Activated T-cell treated with anti-CD3 and anti-CD28 coated beads, Interleukin-2, amount 50 U/mL, for 48 hours (primary cell): Measurements from ENCODE around the gene FAM50A.
"Not testable (repeated sequence)": the region's sequence is repeated elsewhere in the genome, so short reads cannot be mapped to it uniquely, and the experiment has no call there.

Experiments used
- DNase-seq, 2 experiments: peaks; one replicate each; pipeline ENCODE4 v3.0.0-alpha.2; 2020

FAM50A gene, protein sequence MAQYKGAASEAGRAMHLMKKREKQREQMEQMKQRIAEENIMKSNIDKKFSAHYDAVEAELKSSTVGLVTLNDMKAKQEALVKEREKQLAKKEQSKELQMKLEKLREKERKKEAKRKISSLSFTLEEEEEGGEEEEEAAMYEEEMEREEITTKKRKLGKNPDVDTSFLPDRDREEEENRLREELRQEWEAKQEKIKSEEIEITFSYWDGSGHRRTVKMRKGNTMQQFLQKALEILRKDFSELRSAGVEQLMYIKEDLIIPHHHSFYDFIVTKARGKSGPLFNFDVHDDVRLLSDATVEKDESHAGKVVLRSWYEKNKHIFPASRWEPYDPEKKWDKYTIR

DNA sequence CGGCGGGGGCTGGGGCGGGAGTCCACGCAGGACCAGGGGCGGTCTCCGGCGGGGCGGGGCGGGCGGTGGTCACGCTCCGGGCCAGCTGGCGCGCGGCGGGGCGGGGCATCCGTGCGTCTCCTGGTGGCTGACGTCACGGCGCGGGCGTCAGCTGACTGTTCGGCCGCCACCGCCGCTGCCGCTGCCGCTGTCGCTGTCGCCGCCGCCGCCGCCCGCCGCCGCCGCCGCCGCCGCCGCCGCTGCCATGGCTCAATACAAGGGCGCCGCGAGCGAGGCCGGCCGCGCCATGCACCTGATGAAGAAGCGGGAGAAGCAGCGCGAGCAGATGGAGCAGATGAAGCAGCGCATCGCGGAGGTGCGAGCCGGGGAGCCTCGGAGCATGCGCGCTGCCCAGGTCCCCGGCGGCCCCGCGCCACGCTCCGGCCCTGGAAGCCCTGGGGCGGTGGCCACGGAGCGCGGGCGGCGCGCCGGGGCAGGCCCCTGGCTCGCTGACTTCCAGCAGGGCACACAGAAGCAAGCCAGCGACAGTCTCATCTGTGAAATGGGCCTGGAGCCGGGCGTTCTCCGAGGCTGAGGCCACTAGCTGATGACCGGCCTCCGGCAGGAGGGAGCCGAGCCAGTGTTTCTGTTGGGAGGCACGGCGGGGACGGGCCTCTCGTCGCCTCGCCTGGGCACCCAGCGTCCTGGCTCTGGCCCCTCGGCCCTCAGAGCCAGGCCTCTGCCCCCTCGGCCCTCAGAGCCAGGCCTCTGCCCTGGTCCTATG lies at the start of gene FAM50A:
TSS of gene FAM50A (plus strand) at position 150 of the 763 bp plus-strand sequence. CDS start at position 245, 95 bp downstream.
- peak; percentile 74 to 82 for DNase-seq

DNA sequence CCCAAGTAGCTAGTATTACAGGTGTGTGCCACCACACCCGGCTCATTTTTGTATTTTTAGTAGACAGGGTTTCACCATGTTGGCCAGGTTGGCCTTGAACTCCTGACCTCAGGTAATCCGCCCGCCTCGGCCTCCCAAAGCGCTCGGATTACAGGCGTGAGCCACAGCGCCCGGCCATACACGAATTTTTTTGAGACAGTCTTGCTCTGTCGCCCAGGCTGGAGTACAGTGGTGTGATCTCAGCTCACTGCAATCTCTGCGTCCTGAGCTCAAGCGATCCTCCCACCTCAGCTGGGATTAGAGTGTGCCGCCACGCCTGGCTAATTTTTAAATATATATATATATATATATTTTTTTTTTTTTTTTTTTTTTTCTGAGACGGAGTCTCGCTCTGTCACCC lies 47.6 kb upstream of the FAM50A start:
- DNase-seq: not testable (repeated sequence)

DNA sequence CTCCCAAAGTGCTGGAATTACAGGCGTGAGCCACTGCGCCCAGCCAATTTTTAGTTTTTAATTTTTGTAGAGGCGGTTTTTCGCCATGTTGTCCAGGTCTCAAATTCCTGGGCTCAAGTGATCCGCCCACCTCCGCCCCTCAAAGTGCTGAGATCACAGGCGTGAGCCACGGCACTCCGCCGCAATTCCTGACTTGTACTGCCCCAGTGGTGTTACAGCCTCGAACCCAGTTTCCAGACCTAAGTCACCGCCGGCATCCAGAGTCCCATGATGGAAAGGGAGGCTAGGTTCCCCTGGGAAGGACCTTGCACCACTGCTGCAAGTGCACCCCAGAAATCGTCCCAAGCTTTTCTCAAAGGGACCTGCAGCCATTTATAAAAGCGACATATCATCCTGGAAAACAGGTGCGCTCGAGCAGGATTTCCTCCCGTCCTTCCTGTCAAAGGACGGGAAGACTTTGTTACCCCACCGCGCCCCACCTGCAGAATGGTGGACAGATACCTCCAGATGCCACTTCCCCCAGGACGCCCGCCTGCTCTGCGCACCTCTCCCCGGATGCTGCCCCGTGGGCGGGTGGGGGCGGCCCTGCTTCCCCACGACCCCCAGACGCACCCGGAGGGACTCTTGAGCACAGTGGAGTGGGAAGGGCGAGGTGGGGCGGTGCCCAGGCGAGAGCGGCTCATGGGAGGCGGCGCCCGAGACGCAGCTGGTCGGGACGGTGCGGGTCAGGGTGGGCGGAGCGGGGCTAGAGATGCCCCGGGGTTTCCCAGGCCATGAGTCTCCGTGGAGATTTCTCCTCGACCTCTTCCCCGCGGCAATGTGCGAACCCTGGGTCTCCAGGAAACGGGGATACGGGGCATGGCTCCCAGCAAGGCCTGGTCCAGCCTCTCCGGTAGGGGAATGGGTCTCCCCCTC lies 46.7 kb upstream of the FAM50A start:
- DNase-seq: peak; percentile 79 to 82

DNA sequence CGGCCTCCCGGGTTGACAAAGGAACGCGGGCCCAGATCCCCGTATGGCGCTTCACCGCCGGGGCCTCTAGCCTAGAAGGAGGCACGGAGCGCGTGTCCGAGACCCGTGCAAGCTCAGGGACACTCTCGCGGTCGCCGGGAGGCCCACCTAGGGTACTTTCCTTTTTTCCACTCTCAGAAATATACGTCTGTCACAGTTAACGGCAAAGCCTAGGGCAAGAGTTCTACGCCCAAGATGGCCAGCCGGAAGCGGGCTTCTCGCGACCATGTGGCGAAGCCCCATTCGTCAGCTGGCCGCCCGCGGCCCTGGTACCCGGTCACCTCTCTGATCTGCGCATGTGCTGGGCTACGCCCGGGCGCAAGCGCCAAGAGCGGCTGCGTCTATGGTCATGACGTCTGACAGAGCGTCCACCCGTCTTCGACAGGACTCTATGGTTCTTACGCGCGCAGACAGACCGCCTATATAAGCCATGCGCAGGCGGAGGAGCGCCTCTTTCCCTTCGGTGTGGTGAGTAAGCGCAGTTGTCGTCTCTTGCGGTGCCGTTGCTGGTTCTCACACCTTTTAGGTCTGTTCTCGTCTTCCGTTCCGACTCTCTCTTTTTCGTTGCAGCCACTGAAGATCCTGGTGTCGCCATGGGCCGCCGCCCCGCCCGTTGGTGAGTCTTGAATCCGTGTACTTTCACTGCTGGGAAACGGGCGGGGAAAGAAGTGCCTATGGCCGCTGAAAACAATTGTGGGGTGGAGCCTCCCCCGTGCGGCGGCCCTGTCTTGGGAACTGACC lies 45.9 kb upstream of the FAM50A start, which contains the start of gene RPL10:
TSS of gene RPL10 (plus strand) at position 490 of the 780 bp plus-strand sequence. CDS start at position 633, 143 bp downstream.
- DNase-seq: peak; percentile 88 to 92

DNA sequence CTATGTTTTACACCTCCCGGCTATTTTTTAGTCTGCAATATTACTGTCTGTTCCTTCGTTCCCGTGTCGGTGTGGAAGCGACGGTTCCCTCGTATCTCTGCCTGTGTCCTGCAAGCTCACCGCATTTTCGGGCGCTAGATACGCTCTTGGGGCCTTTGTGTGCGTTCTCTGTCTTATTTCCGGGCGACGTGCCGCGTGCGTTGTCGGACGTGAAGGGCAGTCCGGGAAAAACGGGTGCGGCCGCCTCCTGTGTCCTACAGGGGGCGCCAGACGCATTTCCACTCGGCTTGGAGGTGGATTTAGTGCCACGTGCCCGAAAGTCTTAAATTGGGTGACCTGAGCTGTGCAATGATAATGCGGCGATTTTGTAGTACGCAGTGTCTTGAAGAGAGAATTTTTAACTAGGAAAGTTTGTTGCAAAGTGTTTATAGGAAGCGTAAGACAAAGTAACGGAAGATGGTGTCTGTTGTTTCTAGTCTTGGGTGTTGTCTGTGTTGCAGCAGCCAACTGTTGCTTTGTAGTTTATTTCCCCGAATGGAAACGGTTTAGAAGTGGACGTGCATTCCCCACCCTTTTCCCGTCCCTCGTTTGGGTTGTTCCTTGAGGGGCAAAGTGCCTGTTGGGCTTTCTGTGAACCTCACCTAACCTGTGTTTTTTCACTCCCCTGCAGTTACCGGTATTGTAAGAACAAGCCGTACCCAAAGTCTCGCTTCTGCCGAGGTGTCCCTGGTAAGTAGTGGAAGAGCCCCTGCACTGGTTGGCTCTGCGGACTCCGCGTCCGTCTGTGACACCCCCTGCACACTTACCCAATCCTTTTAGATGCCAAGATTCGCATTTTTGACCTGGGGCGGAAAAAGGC lies 45.0 kb upstream of the FAM50A start:
- peak; percentile 84 to 86 for DNase-seq

DNA sequence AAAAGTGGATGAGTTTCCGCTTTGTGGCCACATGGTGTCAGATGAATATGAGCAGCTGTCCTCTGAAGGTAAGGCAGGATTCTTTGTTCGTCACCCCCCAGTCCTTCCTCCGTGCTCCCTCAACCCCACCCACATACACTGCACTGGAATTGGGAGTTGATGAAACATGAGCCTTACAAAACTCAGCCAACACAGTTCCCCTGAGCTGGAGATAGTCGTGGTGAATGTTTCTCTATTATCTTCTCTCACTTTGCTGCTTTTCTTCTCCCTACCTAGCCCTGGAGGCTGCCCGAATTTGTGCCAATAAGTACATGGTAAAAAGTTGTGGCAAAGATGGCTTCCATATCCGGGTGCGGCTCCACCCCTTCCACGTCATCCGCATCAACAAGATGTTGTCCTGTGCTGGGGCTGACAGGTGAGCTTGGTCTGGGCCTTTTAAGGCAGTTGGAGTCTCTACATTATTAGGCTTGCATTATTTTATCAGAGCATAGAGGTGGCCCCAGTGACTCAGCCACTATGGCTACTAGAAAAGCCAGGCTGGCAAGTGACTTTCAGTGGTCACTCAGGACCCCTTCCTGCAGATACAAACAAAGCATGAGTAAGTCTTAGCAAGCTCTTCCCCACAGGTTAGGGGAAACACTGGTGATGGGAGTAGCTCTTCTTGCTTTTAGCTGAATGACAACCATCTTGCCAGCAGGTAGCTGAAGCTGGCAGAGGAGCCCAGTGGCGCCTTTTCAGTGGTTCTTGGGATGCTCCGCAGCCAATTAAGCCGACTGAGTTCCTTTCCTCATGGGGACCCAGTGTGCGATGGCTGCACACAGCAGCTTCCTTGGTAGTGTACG lies 44.2 kb upstream of the FAM50A start:
- peak; percentile 41 to 52 for DNase-seq

DNA sequence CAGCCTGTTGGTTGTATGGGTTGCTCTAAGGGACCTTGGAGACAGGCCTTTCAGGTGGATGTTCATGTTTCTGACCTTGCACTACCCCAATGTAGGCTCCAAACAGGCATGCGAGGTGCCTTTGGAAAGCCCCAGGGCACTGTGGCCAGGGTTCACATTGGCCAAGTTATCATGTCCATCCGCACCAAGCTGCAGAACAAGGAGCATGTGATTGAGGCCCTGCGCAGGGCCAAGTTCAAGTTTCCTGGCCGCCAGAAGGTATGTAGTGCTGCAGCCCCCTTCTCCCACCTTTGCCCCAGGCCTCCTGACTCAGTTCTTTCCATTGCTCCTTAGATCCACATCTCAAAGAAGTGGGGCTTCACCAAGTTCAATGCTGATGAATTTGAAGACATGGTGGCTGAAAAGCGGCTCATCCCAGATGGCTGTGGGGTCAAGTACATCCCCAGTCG lies 43.5 kb upstream of the FAM50A start:
- not testable (repeated sequence) for DNase-seq

DNA sequence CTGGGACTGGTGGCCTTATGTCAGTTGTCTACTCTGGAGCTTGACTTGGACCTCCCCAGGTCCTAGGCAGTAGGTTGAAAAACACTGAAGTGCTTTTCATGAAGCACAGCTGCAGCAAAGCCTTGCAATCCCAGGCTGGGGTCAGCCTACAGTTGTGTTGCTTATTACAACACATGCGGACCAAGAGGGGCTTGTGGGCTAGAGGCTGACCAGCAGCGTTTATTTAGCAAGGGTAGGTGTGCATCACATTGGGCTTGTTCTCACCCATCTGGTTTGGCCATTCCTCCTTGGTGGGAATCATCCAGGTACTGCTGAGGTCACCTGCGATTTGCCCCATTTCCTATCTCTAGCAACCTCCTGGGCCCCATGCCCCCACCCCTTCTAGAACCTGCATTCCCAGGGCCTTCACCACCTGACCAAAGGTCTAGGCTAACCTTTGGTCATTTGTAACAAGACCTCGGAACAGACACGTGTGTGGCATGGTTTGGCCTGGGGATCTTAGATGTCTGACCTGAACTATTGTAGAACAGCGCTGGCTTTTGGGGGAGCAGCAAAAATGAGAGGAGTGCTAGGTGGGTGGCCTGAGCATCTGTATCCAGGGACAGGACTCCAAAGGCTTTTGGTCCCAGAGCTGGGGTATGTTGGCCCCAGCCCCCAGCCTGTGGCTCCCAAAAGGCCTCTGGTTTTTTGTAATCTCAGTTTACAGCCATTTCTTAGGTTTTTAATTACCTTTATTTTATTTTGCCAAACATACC lies 42.7 kb upstream of the FAM50A start:
- DNase-seq: peak; percentile 64 to 66

DNA sequence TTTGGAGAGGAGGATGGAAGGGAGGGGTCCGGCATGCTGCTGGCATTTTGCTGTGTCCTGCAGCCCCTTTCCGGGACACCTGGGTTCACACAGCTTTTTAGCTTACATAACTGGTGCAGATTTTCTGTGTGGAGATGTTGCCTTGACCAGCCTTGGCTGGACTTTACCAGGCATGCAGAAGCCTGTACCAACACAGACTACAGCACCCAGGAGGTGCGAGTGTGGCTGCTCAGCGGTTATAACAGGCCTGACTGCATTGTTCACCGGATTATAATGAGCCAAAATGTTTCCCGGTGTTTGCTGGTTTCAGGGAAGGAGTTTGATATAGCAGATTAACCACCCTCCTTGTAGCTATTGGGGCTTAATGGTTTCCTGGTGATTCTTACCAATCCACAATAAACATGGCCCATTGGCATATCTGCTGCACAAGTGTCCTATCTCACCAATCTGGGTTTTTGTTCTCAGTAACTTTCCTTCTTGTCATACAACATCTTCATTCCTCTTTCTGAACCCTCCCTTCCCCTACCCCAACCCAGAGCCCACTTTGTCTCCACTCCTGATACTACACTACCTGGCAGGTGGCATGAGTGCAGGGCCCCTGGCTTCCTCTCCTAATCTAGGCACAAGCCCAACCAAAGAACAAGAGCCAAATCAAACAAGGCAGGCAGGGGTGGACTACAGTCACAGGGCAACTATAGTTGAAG lies 41.9 kb upstream of the FAM50A start:
- peak in 1 of 2 experiments; percentile 43 for DNase-seq

DNA sequence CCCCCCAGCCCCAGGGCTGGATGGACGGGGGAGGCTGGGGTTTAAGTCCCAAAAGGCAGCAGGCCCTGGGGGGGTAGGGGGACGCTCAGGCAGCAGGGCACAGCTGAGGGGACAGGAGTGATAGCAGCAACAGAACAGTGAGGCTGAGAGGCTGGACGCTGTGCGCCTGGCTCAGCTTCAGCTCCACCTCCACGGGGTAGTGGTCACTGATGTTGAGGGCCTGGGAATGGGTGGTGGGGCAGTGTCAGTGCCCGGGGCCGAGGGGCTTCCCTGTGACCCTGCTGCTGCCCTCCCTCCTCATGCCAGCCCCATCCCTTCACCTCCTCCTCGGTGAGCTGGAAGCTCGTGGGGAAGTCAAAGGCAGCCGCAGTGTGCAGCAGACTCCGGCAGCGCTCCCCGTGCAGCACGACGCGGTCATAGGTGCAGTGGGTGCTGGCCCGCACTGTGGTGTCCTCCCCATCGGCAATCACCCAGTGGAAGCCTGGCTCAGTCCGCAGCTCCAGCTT lies 41.3 kb upstream of the FAM50A start:
- DNase-seq: no peak

DNA sequence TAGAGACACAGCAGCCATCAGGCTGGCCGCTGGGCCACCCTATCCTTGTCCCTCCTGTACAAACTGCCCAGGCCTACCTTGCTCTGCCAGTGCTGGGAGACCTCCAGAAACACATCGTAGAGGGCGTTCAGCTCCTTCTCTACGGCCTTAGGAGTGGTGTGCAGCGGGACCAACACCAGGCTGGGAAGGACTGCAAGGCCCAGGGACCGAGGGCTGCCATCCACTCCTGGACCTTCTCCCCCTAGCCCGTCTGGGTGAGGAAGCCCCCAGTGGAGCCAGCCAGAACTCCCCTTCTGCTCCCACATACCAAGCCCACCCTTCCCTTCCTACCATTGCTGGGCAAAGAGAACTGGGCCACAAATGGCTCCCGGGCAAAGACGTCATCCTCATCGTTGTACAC lies 40.7 kb upstream of the FAM50A start:
- DNase-seq: no peak

DNA sequence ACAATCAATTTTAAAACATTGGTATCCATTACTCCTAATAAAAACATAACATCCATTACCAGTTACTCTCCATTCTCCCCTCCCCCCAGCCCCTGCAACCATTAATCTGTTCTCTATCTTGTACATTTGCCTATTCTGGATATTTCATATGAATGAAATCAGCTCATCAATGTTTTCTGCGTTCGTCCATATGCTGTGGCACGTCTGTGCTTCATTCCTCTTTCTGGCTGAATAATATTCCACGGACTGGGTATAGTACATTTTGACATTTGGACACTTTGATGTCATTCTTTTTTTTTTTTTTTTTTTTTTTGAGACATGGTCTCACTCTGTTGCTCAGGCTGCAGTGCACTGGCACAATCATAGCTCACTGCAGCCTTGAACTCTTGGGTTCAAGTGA lies 40.1 kb upstream of the FAM50A start:
- DNase-seq: no peak

DNA sequence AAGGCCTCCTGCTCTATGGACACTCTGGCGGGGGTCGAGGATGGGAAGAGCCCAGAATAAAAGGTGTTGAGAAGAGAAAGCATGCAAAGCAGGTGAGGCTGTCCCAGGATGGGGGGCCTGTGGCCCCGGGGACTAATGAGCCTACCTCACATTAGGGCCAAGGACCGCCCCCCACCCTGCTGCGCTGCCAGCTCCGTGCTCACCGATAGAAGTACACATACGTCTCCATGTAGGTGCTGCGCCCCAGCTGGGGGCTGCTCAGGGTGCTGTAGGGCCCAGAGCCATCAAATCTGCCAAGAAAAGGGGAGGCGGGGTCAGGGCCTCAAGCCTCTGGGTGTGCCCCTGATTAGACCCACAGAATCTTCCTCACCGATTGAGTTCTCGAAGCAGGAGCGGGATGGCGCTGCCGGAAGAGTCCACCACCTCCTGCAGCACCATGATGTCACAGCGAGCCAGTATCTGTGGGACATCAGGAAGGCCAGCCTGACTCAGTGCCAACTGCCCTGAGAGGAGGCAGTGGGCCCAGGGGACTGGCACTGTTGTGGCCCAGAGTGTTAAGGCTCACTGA lies 39.2 kb upstream of the FAM50A start:
- DNase-seq: no peak

DNA sequence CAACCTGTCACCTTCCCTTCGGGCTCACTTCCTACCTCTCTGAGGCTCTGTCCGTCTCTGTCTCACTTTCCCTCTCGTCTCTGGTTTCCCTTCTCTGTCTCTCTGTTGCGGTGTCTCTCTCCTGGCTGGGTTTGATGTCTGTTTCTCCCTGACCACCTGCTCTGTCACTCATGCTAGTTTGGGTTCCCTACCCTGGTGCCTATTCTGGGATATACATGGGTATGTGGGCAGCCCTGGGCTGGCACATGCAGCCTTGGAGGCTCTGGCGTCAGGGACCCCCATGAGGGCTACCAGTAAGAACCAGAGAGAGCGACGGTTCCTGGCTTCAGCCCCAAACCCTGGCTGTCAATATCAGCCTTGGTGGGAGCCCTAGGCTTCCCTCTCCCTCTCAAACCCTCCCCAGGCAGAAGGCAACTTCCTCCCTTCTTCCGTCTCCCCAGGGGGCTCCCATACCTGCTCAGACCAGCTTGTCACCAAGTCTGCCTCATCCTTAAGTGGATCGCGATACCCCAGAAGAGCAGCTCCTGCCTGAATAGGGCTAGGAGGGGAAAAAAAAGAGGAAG lies 35.2 kb upstream of the FAM50A start:
- no peak for DNase-seq

DNA sequence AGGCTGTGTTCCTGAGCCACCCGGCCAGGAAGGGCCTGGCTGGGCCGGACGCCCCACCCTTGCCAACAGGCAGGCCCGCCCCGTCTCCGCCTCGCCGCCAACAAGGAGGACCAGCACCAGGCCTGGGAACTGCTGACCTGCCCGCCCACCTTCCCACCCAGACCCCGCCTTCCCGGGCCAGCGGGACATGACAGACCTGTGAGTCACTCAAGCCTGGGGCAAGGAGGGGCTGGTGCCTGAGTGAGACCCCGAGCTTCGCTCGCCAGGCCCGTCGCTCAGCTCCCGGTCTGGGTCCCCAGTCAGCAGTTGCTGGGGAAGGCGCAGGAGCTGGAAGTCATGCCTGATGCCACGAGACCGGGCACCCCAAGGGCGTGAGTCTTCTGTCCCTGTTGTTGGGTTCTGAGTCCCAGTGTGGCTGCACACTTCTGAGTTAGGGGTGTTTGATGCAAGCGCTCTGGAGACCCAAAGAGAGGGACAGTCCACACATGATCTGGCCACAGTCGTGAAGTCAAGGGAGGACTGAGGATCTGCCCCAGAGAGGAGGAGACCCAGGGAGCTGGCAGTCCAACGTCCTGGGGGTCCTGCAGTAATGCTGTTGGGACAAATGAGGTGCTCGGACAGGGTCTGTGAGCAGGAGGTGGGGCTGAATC lies 34.6 kb upstream of the FAM50A start, which contains the start of gene DNASE1L1:
TSS of gene DNASE1L1 (minus strand) at position 33 of the 650 bp plus-strand sequence. CDS start 3,686 bp downstream, outside the sequence.
- peak; percentile 49 to 55 for DNase-seq

DNA sequence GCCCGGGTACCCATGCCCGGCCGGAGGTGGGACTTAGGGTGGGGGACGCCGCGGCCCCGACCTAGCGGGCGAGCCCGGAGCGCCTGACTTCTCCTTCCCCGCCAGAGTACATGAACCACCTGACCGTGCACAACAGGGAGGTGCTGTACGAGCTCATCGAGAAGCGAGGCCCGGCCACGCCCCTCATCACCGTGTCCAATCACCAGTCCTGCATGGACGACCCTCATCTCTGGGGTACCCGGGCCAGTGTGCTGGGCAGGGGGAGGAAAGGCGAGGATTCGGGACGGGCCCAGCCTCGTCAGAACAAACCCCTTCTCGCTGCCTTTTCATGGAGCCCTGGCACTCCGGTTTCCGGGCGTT lies 32.0 kb upstream of the FAM50A start:
- peak; percentile 68 to 75 for DNase-seq

DNA sequence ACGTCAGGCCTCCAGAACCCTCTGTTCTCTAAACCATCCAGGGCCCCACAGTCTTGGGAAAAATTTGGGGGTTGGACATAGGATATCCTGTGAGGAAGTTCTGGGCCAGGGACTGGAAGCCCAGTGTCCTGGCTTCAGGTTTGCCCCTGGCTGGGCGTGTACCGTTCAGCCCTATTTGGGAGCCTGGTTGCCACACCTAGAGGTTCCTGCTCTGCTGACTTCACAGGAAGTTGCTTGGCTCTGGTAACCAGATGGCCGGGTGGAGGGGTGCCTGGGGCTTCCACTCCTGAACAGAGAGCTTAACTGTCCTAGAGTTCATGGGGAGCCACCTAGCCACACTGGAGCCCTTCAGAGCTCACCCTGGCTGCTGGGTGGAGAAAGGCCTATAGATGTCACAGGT lies 31.5 kb upstream of the FAM50A start:
- DNase-seq: peak in 1 of 2 experiments; percentile 47
